Measurements from ENCODE around the gene PTH2.
"Not testable (repeated sequence)": the region's sequence is repeated elsewhere in the genome, so short reads cannot be mapped to it uniquely, and the experiment has no call there.

PTH2 gene

GRCh38 chr19:49423071-49423984 is at the start of gene PTH2:
Gene PTH2, minus strand, starts transcription at chr19:49423441. Its CDS starts 102 bp downstream, at chr19:49423339.
- DNase-seq: no peak

GRCh38 chr19:49472936-49473335 is 49.7 kb upstream of the PTH2 start:
- DNase-seq: no peak

GRCh38 chr19:49470615-49470978 is 47.4 kb upstream of the PTH2 start:
- DNase-seq: no peak

GRCh38 chr19:49469828-49470614 is 46.8 kb upstream of the PTH2 start:
- no peak for DNase-seq

GRCh38 chr19:49468746-49469447 is 45.7 kb upstream of the PTH2 start:
- no peak for DNase-seq

GRCh38 chr19:49468199-49468598 is 45.0 kb upstream of the PTH2 start:
- no peak for DNase-seq

GRCh38 chr19:49465371-49465770 is 42.1 kb upstream of the PTH2 start:
- DNase-seq: no peak

GRCh38 chr19:49463960-49464740 is 40.9 kb upstream of the PTH2 start:
- DNase-seq: no peak

- no peak for DNase-seq
Measured at GRCh38 chr19:49462492-49462891, 39.3 kb upstream of the PTH2 start.

- no peak for DNase-seq
Measured at GRCh38 chr19:49461656-49462055, 38.4 kb upstream of the PTH2 start.

- DNase-seq: not testable (repeated sequence)
Measured at GRCh38 chr19:49461130-49461529, 37.9 kb upstream of the PTH2 start.

- no peak for DNase-seq
Measured at GRCh38 chr19:49459388-49459787, 36.1 kb upstream of the PTH2 start.

GRCh38 chr19:49458567-49458903 is 35.3 kb upstream of the PTH2 start:
- DNase-seq: no peak

- DNase-seq: no peak
Measured at GRCh38 chr19:49456326-49456725, 33.1 kb upstream of the PTH2 start.

- no peak for DNase-seq
Measured at GRCh38 chr19:49455773-49456172, 32.5 kb upstream of the PTH2 start.

- DNase-seq: no peak
Measured at GRCh38 chr19:49453757-49454240, 30.6 kb upstream of the PTH2 start.

GRCh38 chr19:49453013-49453756 is 29.9 kb upstream of the PTH2 start, which contains the start of gene ALDH16A1:
Gene ALDH16A1, plus strand, starts transcription at chr19:49453225. Its CDS starts 107 bp downstream, at chr19:49453332.
- peak; percentile 97 for DNase-seq

- peak; percentile 99 for DNase-seq
Measured at GRCh38 chr19:49451430-49452181, 28.4 kb upstream of the PTH2 start, which contains the start of gene PIH1D1. Gene PIH1D1, minus strand, starts transcription at chr19:49451814. Its CDS starts 240 bp downstream, at chr19:49451574.

GRCh38 chr19:49450405-49450804 is 27.2 kb upstream of the PTH2 start:
- no peak for DNase-seq

- no peak for DNase-seq
Measured at GRCh38 chr19:49448432-49448786, 25.2 kb upstream of the PTH2 start.

Measured in NCI-H1694 (cell line).